Suppressor macrophage treated with lipopolysaccharide for 1 hour (primary cell): Measurements from ENCODE around the gene NSL1.
"Not testable (repeated sequence)": the region's sequence is repeated elsewhere in the genome, so short reads cannot be mapped to it uniquely, and the experiment has no call there.

Source experiments
- DNase-seq, 3 donors: peaks; one replicate each; pipeline ENCODE4 v3.0.0-alpha.2; 2020 to 2022

Gene NSL1

GRCh38 chr1:212791676-212792395 lies at the start of gene NSL1, which contains the start of gene TATDN3:
Gene NSL1 (minus strand): TSS chr1:212791777. CDS start chr1:212791763, 14 bp downstream.
Gene TATDN3 (plus strand): TSS chr1:212791894. CDS start chr1:212791922, 28 bp downstream.
- peak; percentile 93 to 96 (median 94) for DNase-seq

DNA sequence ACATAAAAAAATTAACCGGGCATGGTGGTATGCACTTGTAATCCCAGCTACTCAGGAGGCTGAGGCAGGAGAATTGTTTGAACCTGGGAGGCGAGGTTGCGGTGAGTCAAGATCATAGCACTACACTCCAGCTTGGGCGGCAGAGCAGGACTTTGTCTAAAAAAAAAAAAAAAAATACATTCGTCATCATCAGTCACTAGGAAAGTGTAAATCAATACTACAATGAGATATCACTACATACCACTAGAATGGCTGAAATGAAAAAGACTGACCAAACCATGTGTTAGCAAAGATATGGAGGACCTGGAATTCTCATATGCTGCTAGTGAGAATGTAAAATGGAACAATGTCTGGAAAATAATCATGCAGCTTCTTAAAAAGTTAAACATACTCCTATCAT lies 46.6 kb upstream of the NSL1 start:
- no peak for DNase-seq

- DNase-seq, result not testable (repeated sequence)
Observed at GRCh38 chr1:212833211-212834207, 41.9 kb upstream of the NSL1 start.

DNA sequence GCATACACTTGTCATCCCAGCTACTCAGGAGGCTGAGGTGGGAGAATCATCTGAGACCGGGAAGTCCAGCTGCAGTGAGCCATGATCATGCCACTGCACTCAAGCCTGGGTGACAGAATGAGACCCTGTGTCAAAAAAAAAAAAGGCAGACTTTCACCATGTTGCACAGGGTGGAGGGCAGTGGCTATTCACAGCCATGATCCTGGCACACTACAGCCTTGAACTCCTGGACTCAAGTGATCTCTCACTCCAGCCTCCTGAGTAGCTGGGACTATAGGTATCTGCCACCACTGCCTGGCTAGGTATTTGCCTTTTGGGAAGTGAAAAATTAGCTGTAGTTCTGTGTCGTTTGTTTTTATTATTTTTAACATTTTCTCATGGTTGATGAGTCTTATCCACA lies 36.8 kb upstream of the NSL1 start:
- DNase-seq, result no peak

DNA sequence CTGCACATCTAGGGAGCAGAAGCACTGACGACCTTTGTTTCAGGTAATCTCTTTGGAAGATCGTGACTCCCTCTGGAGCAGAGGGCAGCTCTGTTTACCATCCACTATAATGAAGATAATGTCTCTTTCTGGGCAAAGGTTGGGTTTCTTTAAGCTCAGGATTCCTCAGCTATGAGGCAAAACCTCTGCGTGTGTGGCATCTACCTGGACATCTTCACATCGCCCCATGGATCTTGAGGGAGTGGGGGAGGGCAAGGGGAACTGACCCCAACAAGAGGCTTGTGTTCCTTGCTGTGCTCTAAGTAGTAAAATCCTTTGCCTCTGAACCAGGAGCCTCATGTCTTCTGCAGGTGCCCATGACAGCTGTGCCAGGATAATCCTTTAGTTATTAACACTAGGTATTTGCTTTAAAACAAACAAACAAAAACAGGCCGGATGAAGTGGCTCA lies 36.3 kb upstream of the NSL1 start:
- DNase-seq, result no peak

DNA sequence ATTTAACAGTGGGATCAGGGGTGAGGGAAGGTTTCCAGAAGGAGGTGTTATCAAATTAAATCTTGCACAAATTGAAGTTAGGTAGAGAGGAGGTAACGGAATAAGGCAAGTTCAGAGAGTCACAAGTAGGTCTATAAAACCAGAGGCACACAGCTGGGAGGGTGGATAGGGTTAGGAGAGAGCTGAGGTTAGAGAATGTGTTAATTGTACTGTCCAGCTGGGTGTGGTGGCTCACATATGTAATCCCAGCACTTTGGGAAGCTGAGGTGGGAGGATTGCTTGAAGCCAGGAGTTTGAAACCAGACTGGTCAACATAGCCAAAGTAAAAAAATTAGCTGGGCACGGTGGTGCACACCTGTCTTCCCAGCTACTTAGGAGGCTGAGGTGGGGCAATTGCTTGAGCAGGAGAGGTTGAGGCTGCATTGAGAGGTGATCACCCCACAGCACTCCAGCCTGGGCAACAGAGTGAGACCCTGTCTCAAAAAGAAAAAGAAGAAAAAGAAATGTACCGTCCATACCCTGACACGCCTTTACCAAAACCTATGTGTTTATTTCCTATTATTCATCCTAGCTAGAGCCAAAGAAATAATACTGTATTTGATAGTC lies 35.7 kb upstream of the NSL1 start:
- DNase-seq, result no peak

GRCh38 chr1:212825798-212826452 lies 34.3 kb upstream of the NSL1 start:
- no peak for DNase-seq

GRCh38 chr1:212824201-212824600 lies 32.6 kb upstream of the NSL1 start:
- no peak for DNase-seq

- no peak for DNase-seq
Observed at GRCh38 chr1:212822956-212823355, 31.4 kb upstream of the NSL1 start.

DNA sequence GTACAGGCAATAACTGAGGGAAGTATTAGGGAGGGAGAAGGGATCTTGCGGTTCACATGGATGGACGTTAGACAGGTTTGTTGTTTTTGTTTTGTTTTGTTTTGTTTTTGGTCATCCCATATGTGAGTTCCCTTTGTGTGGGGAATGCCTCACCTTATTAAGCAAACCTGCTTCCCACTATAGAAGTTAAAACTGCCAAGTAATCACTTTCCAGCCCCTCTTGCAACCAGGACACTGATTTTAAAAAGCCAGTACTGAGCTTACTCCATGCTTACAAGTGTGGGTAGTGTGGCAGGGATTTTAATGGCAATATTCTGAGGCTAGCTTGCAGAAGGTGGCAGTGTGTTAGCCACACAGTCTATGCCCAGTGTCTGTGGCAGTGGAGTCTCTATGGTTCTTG lies 29.4 kb upstream of the NSL1 start:
- DNase-seq, result no peak

- DNase-seq, result peak; percentile 81 to 89 (median 85)
Observed at GRCh38 chr1:212819726-212820125, 28.1 kb upstream of the NSL1 start.

DNA sequence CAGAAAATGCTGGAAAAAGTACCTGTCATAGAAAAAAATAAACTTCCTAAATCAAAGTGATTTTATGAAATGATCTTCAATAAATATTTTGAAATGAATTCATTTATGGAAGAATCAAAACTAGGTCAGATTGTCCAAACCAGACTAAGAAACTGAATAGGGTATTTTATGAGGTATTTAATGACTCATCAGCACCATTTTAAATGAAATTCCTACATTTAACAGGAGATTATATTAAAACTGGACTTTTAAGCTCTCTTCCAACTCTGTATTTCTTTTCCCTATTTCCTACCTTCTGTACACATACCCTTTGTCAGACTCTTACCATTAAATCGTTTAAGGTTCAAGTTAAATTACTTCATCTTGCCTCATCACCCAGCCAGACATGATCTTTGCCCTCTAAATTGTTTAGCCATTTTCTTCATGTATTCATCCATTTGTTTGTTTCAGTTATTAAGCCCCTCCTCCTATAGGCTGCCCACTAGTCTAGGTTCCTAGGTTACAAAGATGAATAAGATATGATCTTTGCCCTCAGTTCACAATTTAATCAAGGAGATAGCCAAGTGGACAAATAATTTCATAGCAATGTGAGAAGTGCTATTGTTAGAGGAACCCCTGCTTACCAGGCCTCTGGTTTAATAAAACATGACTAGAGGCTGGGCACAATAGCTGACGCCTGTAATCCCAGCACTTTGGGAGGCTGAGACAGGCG lies 25.1 kb upstream of the NSL1 start:
- DNase-seq, result no peak

GRCh38 chr1:212814537-212815334 lies 23.2 kb upstream of the NSL1 start:
- peak; percentile 27 to 52 (median 50) for DNase-seq

DNA sequence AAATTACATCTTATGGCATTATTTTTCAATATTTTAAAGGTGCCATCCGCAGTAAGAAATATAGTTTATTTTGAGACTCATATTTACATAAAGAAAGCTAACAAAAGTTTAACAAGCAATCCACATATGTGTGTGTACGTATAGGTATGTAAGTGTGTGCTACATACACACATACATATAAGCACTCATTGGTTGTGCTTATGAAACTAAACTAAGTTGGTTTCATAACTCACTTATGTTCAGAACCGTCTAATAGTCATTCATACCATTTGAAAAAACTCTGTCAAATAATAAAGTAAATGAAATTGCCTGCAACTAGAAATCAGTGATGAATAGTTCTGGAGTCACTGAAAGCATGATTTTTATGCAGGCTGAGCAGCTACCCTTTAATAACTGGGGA lies 14.2 kb upstream of the NSL1 start:
- DNase-seq, result no peak

DNA sequence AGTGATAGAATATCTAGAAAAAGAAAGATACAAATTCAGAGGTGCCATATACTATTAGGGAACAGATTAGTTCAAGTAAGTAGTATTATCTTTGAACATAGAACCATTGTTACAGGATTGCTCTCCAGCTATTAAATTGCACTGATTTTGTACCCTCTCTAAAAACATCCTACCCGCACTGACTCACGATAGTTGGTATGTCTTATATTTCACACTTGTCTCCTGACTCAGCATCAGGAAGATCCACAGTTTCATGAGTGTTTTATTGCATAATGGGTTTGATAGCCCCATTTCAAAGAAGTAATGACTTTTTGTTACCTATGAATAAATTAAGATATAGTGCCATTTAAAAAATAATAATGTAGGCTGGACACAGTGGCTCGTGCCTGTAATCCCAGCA lies 6.1 kb upstream of the NSL1 start:
- peak in 1 of 3 donors; percentile 33 for DNase-seq

- peak; percentile 79 to 93 (median 85) for DNase-seq
Observed at GRCh38 chr1:212794561-212795014, 3.0 kb upstream of the NSL1 start.

GRCh38 chr1:212792396-212792908 lies 875 bp upstream of the NSL1 start:
- DNase-seq, result no peak

- DNase-seq, result peak in 2 of 3 donors; percentile 68 to 82
Observed at GRCh38 chr1:212791261-212791675, 309 bp downstream of the NSL1 start.

- DNase-seq, result no peak
Observed at GRCh38 chr1:212785871-212786270, 5.7 kb downstream of the NSL1 start.

- no peak for DNase-seq
Observed at GRCh38 chr1:212783976-212784375, 7.6 kb downstream of the NSL1 start.
